IPS-18a (cell line): ENCODE measurements around the gene USP3.

Experiments
- H3K27ac ChIP-seq: one replicate; pipeline ENCODE4 v1.5.1; 2013; ENCODE audit warnings: low read length
- H3K27me3 ChIP-seq: one replicate; pipeline ENCODE4 v1.6.1; 2013; ENCODE audit warnings: mild to moderate bottlenecking, low read length; ENCODE audit not compliant: control insufficient read depth, insufficient read depth
- H3K36me3 ChIP-seq: one replicate; pipeline ENCODE4 v1.6.1; 2013; ENCODE audit warnings: low read depth, low read length; ENCODE audit not compliant: control insufficient read depth
- H3K4me1 ChIP-seq: one replicate; pipeline ENCODE4 v1.6.1; 2013; ENCODE audit warnings: low read depth, low read length; ENCODE audit not compliant: control insufficient read depth
- H3K4me3 ChIP-seq: one replicate; pipeline ENCODE4 v1.5.1; 2013; ENCODE audit warnings: low read length
- H3K9ac ChIP-seq: one replicate; pipeline ENCODE4 v1.6.1; 2013; ENCODE audit warnings: mild to moderate bottlenecking, low read length, moderate library complexity
- H3K9me3 ChIP-seq: one replicate; pipeline ENCODE4 v1.6.1; 2013; ENCODE audit warnings: low read depth, low read length; ENCODE audit not compliant: control insufficient read depth

Gene USP3

DNA sequence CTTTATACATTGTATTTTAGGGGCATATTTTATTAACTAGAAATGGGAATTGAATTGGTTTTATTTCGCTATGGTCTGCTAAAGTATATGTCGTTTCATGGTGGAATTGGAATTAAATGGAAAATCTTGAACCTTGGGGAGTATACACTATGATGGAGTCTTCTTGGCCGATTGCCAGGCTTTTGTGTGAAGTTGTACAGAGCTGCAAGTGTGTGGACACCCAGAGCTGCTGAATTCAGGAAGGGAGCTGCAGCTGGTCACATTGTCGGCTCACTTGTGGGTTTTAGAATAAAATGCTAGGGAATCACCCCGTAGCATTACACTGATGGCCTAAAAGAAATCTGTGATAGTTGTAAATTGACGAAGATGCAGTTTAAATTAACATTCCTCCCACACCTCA, 35.1 kb downstream of the USP3 start:
- Histone ChIP-seq H3K27ac (no peak overlapping the region), H3K4me3 (no peak overlapping the region), H3K36me3 (no peaks in the 10 kb centered on the region), H3K27me3 (no peaks in the 10 kb centered on the region), H3K4me1 (peaks cover 52% of the 10 kb centered on the region), H3K9ac (no peak overlapping the region), H3K9me3 (no peaks in the 10 kb centered on the region)

DNA sequence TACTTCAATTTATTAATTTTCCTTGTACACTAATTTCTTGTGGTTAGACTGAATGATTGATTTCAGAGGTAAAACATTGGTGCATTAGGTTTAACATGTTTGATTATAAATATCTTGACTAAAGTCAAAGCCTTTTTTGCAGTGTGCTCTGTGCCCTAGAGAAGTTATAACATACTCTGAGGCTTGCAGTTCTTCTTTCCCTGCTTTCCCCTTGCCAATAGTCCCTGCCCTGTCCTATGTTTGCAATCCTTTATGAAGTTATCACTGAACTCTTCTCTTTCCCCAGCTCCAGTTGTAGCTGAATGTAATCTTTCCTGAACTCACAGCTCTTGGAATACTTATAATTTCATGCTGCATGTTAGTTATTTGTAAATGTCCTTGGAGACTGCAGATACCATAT, 35.6 kb downstream of the USP3 start:
- peaks cover 54% of the 10 kb centered on the region for H3K4me1 ChIP-seq

DNA sequence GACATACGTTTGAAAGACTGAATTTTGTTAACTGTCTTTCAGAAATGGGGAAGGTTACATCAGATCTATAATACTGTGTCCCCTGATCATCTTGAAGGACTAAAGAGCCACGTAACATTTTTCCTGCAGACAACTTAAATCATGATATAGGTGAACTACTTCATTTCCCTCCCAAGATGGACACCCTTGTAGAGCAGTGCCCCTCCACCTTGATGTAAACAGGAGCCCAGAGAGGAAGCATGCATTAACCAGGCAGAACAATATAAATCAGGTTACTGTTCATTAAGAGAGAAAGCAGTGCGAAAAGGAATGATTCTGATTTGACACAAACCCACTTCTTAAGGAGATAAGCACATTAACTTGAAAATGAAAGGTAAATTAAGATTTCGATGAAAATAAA, 36.1 kb downstream of the USP3 start:
- Histone ChIP-seq H3K9me3 (no peaks in the 10 kb centered on the region), H3K4me1 (peaks cover 49% of the 10 kb centered on the region), H3K36me3 (no peaks in the 10 kb centered on the region), H3K9ac (no peak overlapping the region), H3K27me3 (no peaks in the 10 kb centered on the region), H3K4me3 (no peak overlapping the region), H3K27ac (no peak overlapping the region)

More for the DNA sequence above, 35.6 kb downstream of the USP3 start:
- Histone ChIP-seq H3K36me3 (no peaks in the 10 kb centered on the region), H3K9ac (no peak overlapping the region), H3K9me3 (no peaks in the 10 kb centered on the region), H3K27ac (no peak overlapping the region), H3K27me3 (no peaks in the 10 kb centered on the region), H3K4me3 (no peak overlapping the region)

DNA sequence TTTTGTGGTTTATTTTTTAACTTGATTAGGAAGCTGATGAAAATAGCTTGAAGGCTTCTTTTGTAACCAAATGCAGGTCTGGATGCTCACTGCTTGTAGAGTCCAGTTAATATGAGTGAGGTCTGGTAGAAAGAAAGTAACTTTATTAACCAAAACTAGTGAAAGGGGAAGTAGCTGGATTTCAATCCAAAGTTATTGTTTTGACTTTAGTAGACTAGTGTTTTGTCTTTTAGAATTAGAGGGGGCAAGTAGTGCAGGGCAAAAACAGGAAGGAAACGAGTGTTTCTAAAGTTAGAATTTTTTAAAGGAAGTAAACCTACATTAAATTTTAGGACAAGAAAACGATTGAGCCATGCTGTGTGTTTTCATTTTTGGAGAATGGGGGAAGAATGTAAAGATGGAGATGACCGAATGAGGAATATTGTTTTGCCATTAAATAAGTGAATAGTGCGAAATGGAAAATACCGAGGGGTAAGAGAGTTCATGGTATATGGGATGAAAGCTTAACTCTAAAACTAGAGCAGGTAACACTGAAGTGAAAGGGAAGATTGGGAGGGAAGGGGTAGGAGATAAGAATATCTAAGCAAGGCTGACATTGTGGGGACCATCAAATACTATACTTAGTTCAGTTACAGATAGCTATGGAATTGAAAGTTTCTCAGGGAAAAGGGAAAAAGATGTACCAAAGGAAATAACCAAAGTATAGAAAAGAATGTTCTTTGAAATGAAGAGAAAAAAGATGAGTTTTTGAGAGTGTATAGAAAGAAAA, 40.0 kb downstream of the USP3 start:
- Histone ChIP-seq H3K9me3 (no peaks in the 10 kb centered on the region), H3K27me3 (no peaks in the 10 kb centered on the region), H3K4me3 (no peak overlapping the region), H3K36me3 (no peaks in the 10 kb centered on the region), H3K27ac (no peak overlapping the region), H3K9ac (no peak overlapping the region), H3K4me1 (peaks cover 20% of the 10 kb centered on the region)

DNA sequence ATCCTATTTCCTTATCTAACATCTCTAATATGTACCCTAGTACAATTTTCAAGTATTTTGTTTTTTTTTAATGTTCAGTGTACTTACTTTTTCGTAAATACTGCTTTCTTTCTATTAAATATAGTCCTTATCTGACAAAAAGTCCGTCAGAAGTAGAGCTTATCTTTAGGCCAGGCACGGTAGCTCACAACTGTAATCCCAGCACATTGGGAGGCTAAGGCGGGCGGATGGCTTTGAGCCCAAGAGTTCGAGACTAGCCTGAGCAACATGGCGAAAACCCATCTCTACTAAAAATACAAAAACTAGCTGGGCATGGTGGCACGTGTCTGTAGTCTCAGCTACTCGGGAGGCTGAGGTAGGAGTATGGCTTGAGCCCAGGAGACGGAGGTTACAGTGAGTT, 41.1 kb downstream of the USP3 start:
- H3K27ac ChIP-seq, result no peak overlapping the region
- no peak overlapping the region for H3K9ac ChIP-seq
- H3K4me1 ChIP-seq, result peaks cover 12% of the 10 kb centered on the region
- H3K4me3 ChIP-seq, result no peak overlapping the region
- no peaks in the 10 kb centered on the region for H3K36me3 ChIP-seq
- H3K27me3 ChIP-seq, result no peaks in the 10 kb centered on the region
- H3K9me3 ChIP-seq, result no peaks in the 10 kb centered on the region

DNA sequence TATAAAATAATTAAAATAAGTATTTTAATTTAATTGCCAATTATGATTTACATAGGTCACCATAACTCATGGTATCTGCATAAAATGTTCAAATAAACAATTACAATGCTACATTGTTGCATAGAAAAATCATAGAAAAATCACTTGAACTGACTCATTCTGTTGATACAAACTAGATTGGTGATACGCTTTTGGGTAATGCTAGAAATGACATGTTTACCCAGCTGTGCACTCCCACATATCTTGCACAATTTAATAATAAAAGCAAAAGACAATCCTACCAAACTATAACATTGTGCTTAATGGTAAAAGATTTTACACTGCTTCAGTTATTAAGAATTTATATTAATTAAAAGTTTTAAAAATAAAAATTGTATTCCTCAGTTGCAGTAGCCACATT, 47.0 kb downstream of the USP3 start:
- no peak overlapping the region for H3K27ac ChIP-seq
- no peak overlapping the region for H3K9ac ChIP-seq
- H3K9me3 ChIP-seq, result no peaks in the 10 kb centered on the region
- H3K4me1 ChIP-seq, result peaks cover 29% of the 10 kb centered on the region
- H3K36me3 ChIP-seq, result no peaks in the 10 kb centered on the region
- H3K4me3 ChIP-seq, result no peak overlapping the region
- H3K27me3 ChIP-seq, result no peaks in the 10 kb centered on the region

DNA sequence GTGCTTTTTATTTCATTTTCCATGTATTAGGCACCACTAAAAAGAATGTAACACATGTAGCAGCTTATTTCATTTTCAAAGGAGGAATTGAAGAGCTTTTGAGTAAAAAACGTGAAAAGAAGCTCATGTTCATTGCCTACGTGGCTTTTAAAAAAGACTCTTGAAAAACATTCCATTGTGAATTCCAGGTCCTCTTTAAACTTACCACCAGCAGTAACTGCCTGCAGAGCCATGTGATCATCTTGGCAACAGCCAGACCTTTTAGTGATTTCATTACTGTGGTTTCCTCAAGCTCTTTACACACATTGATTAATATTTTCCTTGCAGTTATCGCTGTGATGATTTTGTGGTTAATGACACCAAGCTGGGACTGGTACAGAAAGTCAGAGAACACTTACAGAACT, 49.0 kb downstream of the USP3 start:
- no peaks in the 10 kb centered on the region for H3K36me3 ChIP-seq

DNA sequence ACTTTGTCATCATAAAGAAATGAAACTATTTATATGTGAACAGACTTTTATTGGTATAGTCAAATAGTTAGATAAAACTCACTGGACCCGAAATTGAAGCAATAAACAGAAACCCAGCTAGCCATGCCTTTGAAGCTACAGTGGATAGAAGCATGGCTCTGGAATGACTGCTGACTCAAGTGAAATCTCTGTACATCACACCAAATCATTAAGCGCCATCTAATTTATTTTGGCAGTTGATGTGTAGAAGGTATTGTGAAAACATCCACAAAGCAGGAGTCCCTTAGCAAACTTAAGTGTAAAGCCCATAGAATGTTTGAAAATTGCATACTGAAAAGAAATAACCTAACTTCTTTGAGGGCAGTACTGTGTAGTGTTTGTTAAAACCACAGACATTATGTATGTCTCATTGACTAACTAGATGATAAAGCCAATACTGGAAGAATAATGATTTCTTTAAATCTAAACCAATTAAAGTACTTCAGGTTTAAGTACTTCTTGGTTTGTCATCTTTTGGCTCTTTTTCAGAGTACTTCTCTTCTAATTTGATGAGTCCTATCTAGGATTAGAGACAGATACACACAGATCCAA, 50.0 kb downstream of the USP3 start:
- Histone ChIP-seq H3K4me1 (peaks cover 35% of the 10 kb centered on the region), H3K4me3 (no peak overlapping the region), H3K27ac (no peak overlapping the region), H3K9ac (no peak overlapping the region), H3K9me3 (no peaks in the 10 kb centered on the region), H3K36me3 (no peaks in the 10 kb centered on the region), H3K27me3 (no peaks in the 10 kb centered on the region)

More for the DNA sequence above, 49.0 kb downstream of the USP3 start:
- Histone ChIP-seq H3K4me1 (peaks cover 29% of the 10 kb centered on the region), H3K4me3 (peak overlapping the region; percentile 16), H3K27me3 (no peaks in the 10 kb centered on the region), H3K27ac (peak overlapping the region; percentile 79), H3K9me3 (no peaks in the 10 kb centered on the region), H3K9ac (peak overlapping the region; percentile 55)

DNA sequence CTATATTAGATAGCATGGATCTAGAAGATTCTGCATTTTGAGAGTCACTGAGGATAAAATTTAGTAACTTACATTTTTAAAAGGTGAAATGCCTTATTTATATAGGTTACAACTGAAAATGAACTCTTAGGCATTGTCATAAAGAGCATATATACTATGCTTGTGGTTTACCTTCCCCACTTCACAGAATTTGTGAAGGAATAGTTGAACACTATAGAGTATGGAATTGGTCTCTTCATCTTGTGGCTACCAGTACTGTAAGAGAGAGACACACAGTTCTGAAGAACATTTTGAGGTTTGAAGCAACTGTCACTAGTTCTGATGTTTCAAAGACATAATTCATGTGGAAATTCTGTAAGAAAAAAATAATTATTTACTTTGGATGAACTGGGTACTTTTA, 51.1 kb downstream of the USP3 start:
- Histone ChIP-seq H3K27me3 (no peaks in the 10 kb centered on the region), H3K36me3 (no peaks in the 10 kb centered on the region), H3K9ac (no peak overlapping the region), H3K4me1 (peaks cover 45% of the 10 kb centered on the region), H3K9me3 (no peaks in the 10 kb centered on the region), H3K27ac (no peak overlapping the region), H3K4me3 (no peak overlapping the region)

DNA sequence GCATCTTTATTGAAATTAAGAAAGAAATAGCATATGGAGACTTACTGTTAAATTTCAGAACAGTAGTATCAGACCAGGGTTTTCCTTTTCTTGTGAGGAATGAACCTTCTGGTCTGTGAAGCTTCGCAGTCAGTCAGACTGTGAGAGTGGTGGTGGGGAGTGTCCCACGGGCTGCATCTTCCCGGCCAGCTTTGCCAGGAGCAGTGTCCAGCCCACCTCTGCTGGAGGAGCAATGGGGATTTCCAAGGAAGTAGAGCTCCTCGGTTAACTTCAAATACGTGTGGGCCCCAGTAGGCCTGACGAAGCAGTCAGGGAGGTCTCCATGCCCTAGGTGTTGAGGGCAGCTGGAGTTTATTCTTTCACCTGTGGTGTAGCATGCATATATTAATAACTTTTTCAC, 51.9 kb downstream of the USP3 start:
- Histone ChIP-seq H3K27ac (no peak overlapping the region), H3K27me3 (no peaks in the 10 kb centered on the region), H3K4me3 (no peak overlapping the region), H3K36me3 (no peaks in the 10 kb centered on the region), H3K9me3 (no peaks in the 10 kb centered on the region), H3K9ac (no peak overlapping the region), H3K4me1 (peaks cover 52% of the 10 kb centered on the region)

DNA sequence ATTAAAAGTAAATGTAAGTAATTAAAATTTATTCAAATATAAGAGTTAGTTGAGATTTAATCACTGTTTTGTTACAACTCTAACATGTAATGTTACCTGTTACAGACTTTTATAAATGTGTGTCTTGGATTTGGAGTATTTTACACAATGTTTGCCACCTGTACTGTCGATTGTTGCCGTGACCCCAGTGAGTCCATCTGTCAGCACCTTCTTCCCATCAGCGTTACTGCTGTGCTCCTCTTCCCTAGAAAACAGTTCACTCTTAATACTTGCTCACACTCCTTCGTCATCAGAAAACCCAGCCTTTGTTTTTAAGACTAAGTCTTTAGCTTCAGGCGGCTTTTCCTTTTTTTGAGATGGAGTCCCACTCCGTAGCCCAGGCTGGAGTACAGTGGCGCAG, 52.3 kb downstream of the USP3 start:
- Histone ChIP-seq H3K27me3 (no peaks in the 10 kb centered on the region), H3K4me1 (peaks cover 56% of the 10 kb centered on the region), H3K9ac (no peak overlapping the region), H3K36me3 (no peaks in the 10 kb centered on the region), H3K4me3 (no peak overlapping the region), H3K9me3 (no peaks in the 10 kb centered on the region), H3K27ac (no peak overlapping the region)

DNA sequence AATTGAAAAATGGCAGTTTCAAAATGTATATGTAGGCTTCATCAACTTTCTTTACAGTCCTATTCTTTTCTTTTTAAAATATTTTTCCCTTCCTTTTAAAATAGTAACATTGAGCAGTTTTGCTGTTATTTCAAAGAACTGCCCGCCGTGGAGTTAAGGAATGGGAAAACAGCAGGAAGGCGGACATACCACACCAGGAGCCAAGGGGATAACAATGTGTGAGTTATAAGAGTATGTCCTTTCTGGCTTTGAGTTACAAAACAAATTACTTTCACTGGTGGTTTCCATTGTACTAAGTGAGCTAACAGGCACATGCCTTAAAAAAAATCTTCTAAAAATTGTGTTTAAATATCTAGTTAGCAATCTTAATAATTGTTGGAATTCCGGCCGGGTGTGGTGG, 55.4 kb downstream of the USP3 start:
- peaks cover 33% of the 10 kb centered on the region for H3K4me1 ChIP-seq
- H3K27ac ChIP-seq, result no peak overlapping the region
- peaks cover 8% of the 10 kb centered on the region for H3K36me3 ChIP-seq
- H3K4me3 ChIP-seq, result peak overlapping the region; percentile 2
- no peaks in the 10 kb centered on the region for H3K27me3 ChIP-seq
- no peak overlapping the region for H3K9ac ChIP-seq
- no peaks in the 10 kb centered on the region for H3K9me3 ChIP-seq
